ENCODE results near the gene AKNAD1. TPM values are rescaled to one million over a fixed set of nuclear protein-coding genes. Genes with fewer than 3 reads are reported as not detected.

AKNAD1 gene
- polyA plus RNA-seq, 1 donor from 2014 or later, result not detected

- TF ChIP-seq MXI1 (conservative IDR thresholded peaks at IDR 0.05; ENCODE audit: poor library complexity, severe bottlenecking) (no peak), POLR2AphosphoS5 (IDR thresholded peaks at IDR 0.05) (no peak), EZH2 (IDR thresholded peaks at IDR 0.05; ENCODE audit: borderline replicate concordance, insufficient read depth, low read length, poor library complexity, severe bottlenecking) (no peak), TAF1 (IDR thresholded peaks at IDR 0.05; ENCODE audit: low read depth) (no peak), SMC3 (conservative IDR thresholded peaks at IDR 0.05; ENCODE audit: poor library complexity) (no peak), RAD21 (conservative IDR thresholded peaks at IDR 0.05) (no peak), EP300 (conservative IDR thresholded peaks at IDR 0.05; ENCODE audit: poor library complexity, severe bottlenecking) (no peak)
- TF ChIP-seq, protein P1, sequence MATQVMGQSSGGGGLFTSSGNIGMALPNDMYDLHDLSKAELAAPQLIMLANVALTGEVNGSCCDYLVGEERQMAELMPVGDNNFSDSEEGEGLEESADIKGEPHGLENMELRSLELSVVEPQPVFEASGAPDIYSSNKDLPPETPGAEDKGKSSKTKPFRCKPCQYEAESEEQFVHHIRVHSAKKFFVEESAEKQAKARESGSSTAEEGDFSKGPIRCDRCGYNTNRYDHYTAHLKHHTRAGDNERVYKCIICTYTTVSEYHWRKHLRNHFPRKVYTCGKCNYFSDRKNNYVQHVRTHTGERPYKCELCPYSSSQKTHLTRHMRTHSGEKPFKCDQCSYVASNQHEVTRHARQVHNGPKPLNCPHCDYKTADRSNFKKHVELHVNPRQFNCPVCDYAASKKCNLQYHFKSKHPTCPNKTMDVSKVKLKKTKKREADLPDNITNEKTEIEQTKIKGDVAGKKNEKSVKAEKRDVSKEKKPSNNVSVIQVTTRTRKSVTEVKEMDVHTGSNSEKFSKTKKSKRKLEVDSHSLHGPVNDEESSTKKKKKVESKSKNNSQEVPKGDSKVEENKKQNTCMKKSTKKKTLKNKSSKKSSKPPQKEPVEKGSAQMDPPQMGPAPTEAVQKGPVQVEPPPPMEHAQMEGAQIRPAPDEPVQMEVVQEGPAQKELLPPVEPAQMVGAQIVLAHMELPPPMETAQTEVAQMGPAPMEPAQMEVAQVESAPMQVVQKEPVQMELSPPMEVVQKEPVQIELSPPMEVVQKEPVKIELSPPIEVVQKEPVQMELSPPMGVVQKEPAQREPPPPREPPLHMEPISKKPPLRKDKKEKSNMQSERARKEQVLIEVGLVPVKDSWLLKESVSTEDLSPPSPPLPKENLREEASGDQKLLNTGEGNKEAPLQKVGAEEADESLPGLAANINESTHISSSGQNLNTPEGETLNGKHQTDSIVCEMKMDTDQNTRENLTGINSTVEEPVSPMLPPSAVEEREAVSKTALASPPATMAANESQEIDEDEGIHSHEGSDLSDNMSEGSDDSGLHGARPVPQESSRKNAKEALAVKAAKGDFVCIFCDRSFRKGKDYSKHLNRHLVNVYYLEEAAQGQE (IDR thresholded peaks at IDR 0.05; ENCODE audit: borderline replicate concordance), result no peak
- TF ChIP-seq, protein P2, sequence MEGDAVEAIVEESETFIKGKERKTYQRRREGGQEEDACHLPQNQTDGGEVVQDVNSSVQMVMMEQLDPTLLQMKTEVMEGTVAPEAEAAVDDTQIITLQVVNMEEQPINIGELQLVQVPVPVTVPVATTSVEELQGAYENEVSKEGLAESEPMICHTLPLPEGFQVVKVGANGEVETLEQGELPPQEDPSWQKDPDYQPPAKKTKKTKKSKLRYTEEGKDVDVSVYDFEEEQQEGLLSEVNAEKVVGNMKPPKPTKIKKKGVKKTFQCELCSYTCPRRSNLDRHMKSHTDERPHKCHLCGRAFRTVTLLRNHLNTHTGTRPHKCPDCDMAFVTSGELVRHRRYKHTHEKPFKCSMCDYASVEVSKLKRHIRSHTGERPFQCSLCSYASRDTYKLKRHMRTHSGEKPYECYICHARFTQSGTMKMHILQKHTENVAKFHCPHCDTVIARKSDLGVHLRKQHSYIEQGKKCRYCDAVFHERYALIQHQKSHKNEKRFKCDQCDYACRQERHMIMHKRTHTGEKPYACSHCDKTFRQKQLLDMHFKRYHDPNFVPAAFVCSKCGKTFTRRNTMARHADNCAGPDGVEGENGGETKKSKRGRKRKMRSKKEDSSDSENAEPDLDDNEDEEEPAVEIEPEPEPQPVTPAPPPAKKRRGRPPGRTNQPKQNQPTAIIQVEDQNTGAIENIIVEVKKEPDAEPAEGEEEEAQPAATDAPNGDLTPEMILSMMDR (IDR thresholded peaks at IDR 0.05; ENCODE audit: poor library complexity, severe bottlenecking), result no peak
- no peaks in the 10 kb centered on the region for H3K9me2 ChIP-seq (ENCODE audit: insufficient read depth, low read length)
- no peak overlapping the region for H3K4me2 ChIP-seq (ENCODE audit: low read length)
- H3K4me3 ChIP-seq (ENCODE audit: low read length), result no peak overlapping the region
- no peaks in the 10 kb centered on the region for H3K79me2 ChIP-seq (replicated peaks; ENCODE audit: insufficient read depth, low read length)
- H3K9me3 ChIP-seq (ENCODE audit: low read length), result no peaks in the 10 kb centered on the region
- H3K27me3 ChIP-seq (ENCODE audit: insufficient read depth, low read depth, low read length), result no peaks in the 10 kb centered on the region
- H3K27ac ChIP-seq (ENCODE audit: low read length), result no peak overlapping the region
- no peak overlapping the region for H2AFZ ChIP-seq (ENCODE audit: low read depth, low read length)
- no peaks in the 10 kb centered on the region for H3F3A ChIP-seq (ENCODE audit: insufficient read depth, low read length, poor library complexity, severe bottlenecking)
- H3K9ac ChIP-seq (ENCODE audit: low read length), result no peak overlapping the region
- H4K20me1 ChIP-seq (ENCODE audit: insufficient read depth), result no peaks in the 10 kb centered on the region
- H3K36me3 ChIP-seq (ENCODE audit: insufficient read depth, low read length), result no peaks in the 10 kb centered on the region
Measured at GRCh38 chr1:108832929-108833328, 24.0 kb downstream of the AKNAD1 start.

GRCh38 chr1:108831225-108831624 lies 25.7 kb downstream of the AKNAD1 start:
- no peak overlapping the region for H3K9ac ChIP-seq (ENCODE audit: low read length)

More at GRCh38 chr1:108831225-108831624, 25.7 kb downstream of the AKNAD1 start:
- Histone ChIP-seq H3K9me2 (ENCODE audit: insufficient read depth, low read length) (no peaks in the 10 kb centered on the region), H3K27me3 (ENCODE audit: insufficient read depth, low read depth, low read length) (no peaks in the 10 kb centered on the region), H3F3A (ENCODE audit: insufficient read depth, low read length, poor library complexity, severe bottlenecking) (no peaks in the 10 kb centered on the region), H3K9me3 (ENCODE audit: low read length) (no peaks in the 10 kb centered on the region), H3K36me3 (ENCODE audit: insufficient read depth, low read length) (no peaks in the 10 kb centered on the region), H2AFZ (ENCODE audit: low read depth, low read length) (no peak overlapping the region), H3K27ac (ENCODE audit: low read length) (no peak overlapping the region), H3K79me2 (replicated peaks; ENCODE audit: insufficient read depth, low read length) (no peaks in the 10 kb centered on the region), H3K4me2 (ENCODE audit: low read length) (no peak overlapping the region), H3K4me3 (ENCODE audit: low read length) (no peak overlapping the region), H4K20me1 (ENCODE audit: insufficient read depth) (no peaks in the 10 kb centered on the region)
- no peak for TF ChIP-seq RAD21 (conservative IDR thresholded peaks at IDR 0.05)
- TF ChIP-seq, protein P2 (IDR thresholded peaks at IDR 0.05; ENCODE audit: poor library complexity, severe bottlenecking), result no peak
- no peak for TF ChIP-seq EP300 (conservative IDR thresholded peaks at IDR 0.05; ENCODE audit: poor library complexity, severe bottlenecking)
- no peak for TF ChIP-seq EZH2 (IDR thresholded peaks at IDR 0.05; ENCODE audit: borderline replicate concordance, insufficient read depth, low read length, poor library complexity, severe bottlenecking)
- TF ChIP-seq, protein P1 (IDR thresholded peaks at IDR 0.05; ENCODE audit: borderline replicate concordance), result no peak
- TF ChIP-seq TAF1 (IDR thresholded peaks at IDR 0.05; ENCODE audit: low read depth), result no peak
